HG02642 (cell line): ENCODE results near the gene P3R3URF.

Experiments used
- ATAC-seq: cut with Tn5 transposase; IDR thresholded peaks from one replicate; pipeline ENCODE4 v1.9.1; 2021; ENCODE audit warnings: mild to moderate bottlenecking; ENCODE audit not compliant: unreplicated experiment, poor library complexity

Gene P3R3URF

GRCh38 chr1:46194641-46195193 lies 18.4 kb upstream of the P3R3URF start:
- no peak for ATAC-seq

- ATAC-seq: no peak
Measured at GRCh38 chr1:46193984-46194570, 17.8 kb upstream of the P3R3URF start.

GRCh38 chr1:46193285-46193684 lies 17.0 kb upstream of the P3R3URF start:
- ATAC-seq: no peak

GRCh38 chr1:46192171-46192570 lies 15.9 kb upstream of the P3R3URF start:
- no peak for ATAC-seq

GRCh38 chr1:46191033-46191701 lies 14.9 kb upstream of the P3R3URF start:
- no peak for ATAC-seq

GRCh38 chr1:46190539-46190938 lies 14.3 kb upstream of the P3R3URF start:
- ATAC-seq: no peak

GRCh38 chr1:46188295-46189030 lies 12.2 kb upstream of the P3R3URF start:
- no peak for ATAC-seq

- no peak for ATAC-seq
Measured at GRCh38 chr1:46187106-46187869, 11.0 kb upstream of the P3R3URF start.

GRCh38 chr1:46186076-46186475 lies 9.8 kb upstream of the P3R3URF start:
- no peak for ATAC-seq

GRCh38 chr1:46184920-46185658 lies 8.8 kb upstream of the P3R3URF start:
- no peak for ATAC-seq

GRCh38 chr1:46183926-46184557 lies 7.8 kb upstream of the P3R3URF start:
- no peak for ATAC-seq

- no peak for ATAC-seq
Measured at GRCh38 chr1:46183079-46183847, 7.0 kb upstream of the P3R3URF start.

GRCh38 chr1:46181343-46182260 lies 5.3 kb upstream of the P3R3URF start:
- ATAC-seq: no peak

- no peak for ATAC-seq
Measured at GRCh38 chr1:46180082-46180616, 3.9 kb upstream of the P3R3URF start.

GRCh38 chr1:46179138-46180081 lies 3.1 kb upstream of the P3R3URF start:
- ATAC-seq: no peak

GRCh38 chr1:46175243-46175642 lies 1.0 kb downstream of the P3R3URF start:
- no peak for ATAC-seq
